Vagina (tissue), 2 donors: ENCODE results near the gene LOXL4.

Experiments
- POLR2AphosphoS5 ChIP-seq, 2 donors: sonication (generic); formaldehyde crosslinking; IDR thresholded peaks; one replicate each; pipeline ENCODE4 v1.9.0; 2017; ENCODE audit warnings: antibody characterized with exemption in 2 of 2, mild to moderate bottlenecking in 2 of 2, low read depth in 1 of 2; ENCODE audit not compliant: insufficient read depth in 1 of 2
- TF ChIP-seq, protein P1 (sequence below), 3 experiments: fragments of 450-650 bp in 2 of 3; fragments of 200-600 bp in 1 of 3; sonication (generic) in 1 of 3; IDR thresholded peaks; one replicate each; pipeline ENCODE4 v1.5.1; 2017 to 2019; ENCODE audit warnings: antibody characterized with exemption in 3 of 3, mild to moderate bottlenecking in 2 of 3, moderate library complexity in 2 of 3

DNA sequence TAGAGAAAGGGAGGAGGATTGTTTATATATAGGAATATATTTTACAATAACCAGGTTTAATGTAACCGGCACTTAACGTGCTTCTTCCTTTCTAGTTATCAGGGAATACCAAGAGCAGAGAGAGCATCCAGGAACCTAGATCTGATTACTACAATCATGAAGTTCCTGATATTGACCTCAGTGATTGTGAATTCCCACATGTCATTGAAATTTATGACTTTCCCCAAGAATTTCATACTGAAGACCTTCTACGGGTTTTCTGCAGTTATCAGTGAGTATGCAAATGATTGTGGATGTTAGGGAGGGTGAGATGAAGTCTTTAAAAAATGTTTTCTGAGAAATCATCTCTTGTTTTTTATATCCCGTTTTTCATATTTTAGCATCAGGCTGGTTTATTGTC is 36.6 kb downstream of the LOXL4 start:
- TF ChIP-seq, protein P1, sequence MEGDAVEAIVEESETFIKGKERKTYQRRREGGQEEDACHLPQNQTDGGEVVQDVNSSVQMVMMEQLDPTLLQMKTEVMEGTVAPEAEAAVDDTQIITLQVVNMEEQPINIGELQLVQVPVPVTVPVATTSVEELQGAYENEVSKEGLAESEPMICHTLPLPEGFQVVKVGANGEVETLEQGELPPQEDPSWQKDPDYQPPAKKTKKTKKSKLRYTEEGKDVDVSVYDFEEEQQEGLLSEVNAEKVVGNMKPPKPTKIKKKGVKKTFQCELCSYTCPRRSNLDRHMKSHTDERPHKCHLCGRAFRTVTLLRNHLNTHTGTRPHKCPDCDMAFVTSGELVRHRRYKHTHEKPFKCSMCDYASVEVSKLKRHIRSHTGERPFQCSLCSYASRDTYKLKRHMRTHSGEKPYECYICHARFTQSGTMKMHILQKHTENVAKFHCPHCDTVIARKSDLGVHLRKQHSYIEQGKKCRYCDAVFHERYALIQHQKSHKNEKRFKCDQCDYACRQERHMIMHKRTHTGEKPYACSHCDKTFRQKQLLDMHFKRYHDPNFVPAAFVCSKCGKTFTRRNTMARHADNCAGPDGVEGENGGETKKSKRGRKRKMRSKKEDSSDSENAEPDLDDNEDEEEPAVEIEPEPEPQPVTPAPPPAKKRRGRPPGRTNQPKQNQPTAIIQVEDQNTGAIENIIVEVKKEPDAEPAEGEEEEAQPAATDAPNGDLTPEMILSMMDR (IDR thresholded peaks at IDR 0.05) = no peak
- no peak for TF ChIP-seq POLR2AphosphoS5 (IDR thresholded peaks at IDR 0.05; ENCODE audit: insufficient read depth in 1 of 2, low read depth in 1 of 2)
